Astrocyte (in vitro differentiated cells and primary cell): Measurements from ENCODE around the gene SHB. TPM values are rescaled to one million over a fixed set of nuclear protein-coding genes. Genes with fewer than 3 reads are reported as not detected.

ENCODE experiments used
- DNase-seq: peaks from one replicate; pipeline ENCODE4 v3.0.0-alpha.2; 2010; ENCODE audit warnings: low read depth
- FAIRE-seq: peaks from 2 replicates; lab custom pipeline; 2011; peaks lifted over from hg19 to GRCh38; lab: Jason Lieb, UNC
- H2AFZ ChIP-seq: 2 replicates; pipeline ENCODE4 v1.6.0; 2012; ENCODE audit warnings: low read depth, low read length, inconsistent platforms
- H3K27ac ChIP-seq: 2 replicates; pipeline ENCODE4 v1.5.1; 2011; ENCODE audit warnings: low read depth, low read length, inconsistent platforms
- H3K27me3 ChIP-seq: 2 replicates; pipeline ENCODE4 v1.6.0; 2011; ENCODE audit warnings: low read length, inconsistent platforms; ENCODE audit not compliant: insufficient read depth
- H3K36me3 ChIP-seq: 2 replicates; pipeline ENCODE4 v1.5.1; 2011; ENCODE audit warnings: low read length, inconsistent platforms; ENCODE audit not compliant: insufficient read depth
- H3K4me1 ChIP-seq: 2 replicates; pipeline ENCODE4 v1.5.1; 2011; ENCODE audit warnings: low read length, inconsistent platforms; ENCODE audit not compliant: insufficient read depth
- H3K4me2 ChIP-seq: 2 replicates; pipeline ENCODE4 v1.6.0; 2012; ENCODE audit warnings: low read length, inconsistent platforms
- H3K4me3 ChIP-seq: 2 replicates; pipeline ENCODE4 v1.5.1; 2011; ENCODE audit warnings: low read depth, mild to moderate bottlenecking, low read length, inconsistent platforms; ENCODE audit not compliant: insufficient read depth
- H3K79me2 ChIP-seq: 2 replicates; pipeline ENCODE4 v1.6.0; 2012; ENCODE audit warnings: mild to moderate bottlenecking, low read length, inconsistent platforms; ENCODE audit not compliant: insufficient read depth
- H3K9ac ChIP-seq: 2 replicates; pipeline ENCODE4 v1.6.0; 2012; ENCODE audit warnings: mild to moderate bottlenecking, low read length, inconsistent platforms
- H3K9me3 ChIP-seq: 2 replicates; pipeline ENCODE4 v1.5.1; 2012; ENCODE audit warnings: low read depth, mild to moderate bottlenecking, low read length, inconsistent platforms; ENCODE audit not compliant: insufficient read depth
- H4K20me1 ChIP-seq: 2 replicates; pipeline ENCODE4 v1.6.0; 2012; ENCODE audit warnings: low read length, inconsistent platforms; ENCODE audit not compliant: insufficient read depth
- H3K27ac Mint-ChIP-seq: one replicate; pipeline ENCODE4 v1.8.0; 2021; ENCODE audit warnings: mild to moderate bottlenecking, mixed read lengths; ENCODE audit not compliant: unreplicated experiment
- H3K27me3 Mint-ChIP-seq: one replicate; pipeline ENCODE4 v1.8.0; 2021; ENCODE audit warnings: low read depth, mixed read lengths; ENCODE audit not compliant: unreplicated experiment
- H3K36me3 Mint-ChIP-seq: one replicate; pipeline ENCODE4 v1.8.0; 2021; ENCODE audit warnings: low read depth, mixed read lengths; ENCODE audit not compliant: unreplicated experiment
- H3K4me1 Mint-ChIP-seq: one replicate; pipeline ENCODE4 v1.8.0; 2021; ENCODE audit warnings: low read depth, mixed read lengths; ENCODE audit not compliant: unreplicated experiment
- H3K4me3 Mint-ChIP-seq: one replicate; pipeline ENCODE4 v1.8.0; 2021; ENCODE audit warnings: mild to moderate bottlenecking, moderate library complexity, mixed read lengths; ENCODE audit not compliant: unreplicated experiment
- H3K9me3 Mint-ChIP-seq: one replicate; pipeline ENCODE4 v1.8.0; 2021; ENCODE audit warnings: mild to moderate bottlenecking, mixed read lengths; ENCODE audit not compliant: unreplicated experiment
- CTCF ChIP-seq: IDR thresholded peaks from 2 replicates; pipeline ENCODE4 v1.5.1; 2011; ENCODE audit warnings: low read depth, mild to moderate bottlenecking, inconsistent platforms, low read length, moderate library complexity; ENCODE audit not compliant: insufficient read depth
- EZH2 ChIP-seq: IDR thresholded peaks from 2 replicates; pipeline ENCODE4 v1.6.1; 2012; ENCODE audit warnings: mild to moderate bottlenecking, low read length, inconsistent platforms; ENCODE audit not compliant: insufficient read depth
- total RNA-seq: library from RNA; stranded (reverse); gene quantifications from 2 replicates; pipeline ENCODE4 v1.2.1, GENCODE V29; 2021

SHB gene
- total RNA-seq, 1 donor from 2014 or later: 53.4 TPM

- Mint-ChIP-seq H3K4me1 (no peaks in the 10 kb centered on the region), H3K36me3 (no peaks in the 10 kb centered on the region), H3K4me3 (no peak overlapping the region), H3K27ac (no peak overlapping the region), H3K9me3 (no peaks in the 10 kb centered on the region), H3K27me3 (no peaks in the 10 kb centered on the region)
- H2AFZ ChIP-seq: no peak overlapping the region
- no peaks in the 10 kb centered on the region for H3K9me3 ChIP-seq
- H3K4me3 ChIP-seq: no peak overlapping the region
- no peaks in the 10 kb centered on the region for H3K4me1 ChIP-seq
- H3K36me3 ChIP-seq: no peaks in the 10 kb centered on the region
- DNase-seq (no peak), FAIRE-seq (no peak)
- H4K20me1 ChIP-seq: peaks cover 4% of the 10 kb centered on the region
- no peaks in the 10 kb centered on the region for H3K27me3 ChIP-seq
- H3K27ac ChIP-seq: no peak overlapping the region
- TF ChIP-seq EZH2 (no peak), CTCF (no peak)
- no peak overlapping the region for H3K4me2 ChIP-seq
- H3K9ac ChIP-seq: no peak overlapping the region
- H3K79me2 ChIP-seq: no peaks in the 10 kb centered on the region
Observed at GRCh38 chr9:37870081-37870798, 198.8 kb downstream of the SHB start.

Other genes with a start within 250 kb of the SHB start
- gene SLC25A51, start 165.1 kb downstream of the SHB start, total RNA-seq: 37.1 and 39.6 TPM in 2 replicates